AG04450 (cell line): ENCODE measurements around the gene SPNS3. TPM values are rescaled to one million over a fixed set of nuclear protein-coding genes. Genes with fewer than 3 reads are reported as not detected.

Source experiments
- CTCF ChIA-PET: fragments of 300-600, 350-600 bp; formaldehyde crosslinking; extraction: SDS; loops from one replicate; lab custom pipeline; 2022; ENCODE audit warnings: antibody characterized with exemption, inconsistent platforms; lab: Charles Lee
- POLR2A ChIA-PET: fragments of 350-600 bp; formaldehyde crosslinking; extraction: SDS; loops from one replicate; lab custom pipeline; 2021; ENCODE audit warnings: antibody characterized with exemption, inconsistent platforms; lab: Yijun Ruan, JAX
- DNase-seq: peaks from one replicate; pipeline ENCODE4 v3.0.0-alpha.2; 2011; ENCODE audit warnings: low read depth, low spot score
- H3K27ac ChIP-seq: one replicate; pipeline ENCODE4 v1.5.1; 2012; ENCODE audit warnings: low read depth, low read length, control low read depth
- H3K27me3 ChIP-seq: one replicate; pipeline ENCODE4 v1.6.0; 2012; ENCODE audit warnings: low read length; ENCODE audit not compliant: control insufficient read depth, insufficient read depth
- H3K4me3 ChIP-seq: 2 replicates; pipeline ENCODE4 v1.5.1; 2011; ENCODE audit warnings: mild to moderate bottlenecking, low read depth, low read length, control low read depth
- H3K9me3 ChIP-seq: 2 replicates; pipeline ENCODE4 v1.5.1; 2012; ENCODE audit warnings: low read length; ENCODE audit not compliant: control insufficient read depth, insufficient read depth
- polyA plus RNA-seq: library from polyadenylated mRNA; depleted of rRNA; stranded (reverse); fragments of >200 nt; gene quantifications from 2 replicates; pipeline ENCODE4 v1.2.3, GENCODE V29; 2011
- TF ChIP-seq, protein P1 (sequence below): IDR thresholded peaks from 2 replicates; pipeline ENCODE4 v1.5.1; 2011; ENCODE audit warnings: low read depth, low read length, control low read depth, inconsistent platforms

The SPNS3 gene
- polyA plus RNA-seq, 1 experiment, result not detected

DNA sequence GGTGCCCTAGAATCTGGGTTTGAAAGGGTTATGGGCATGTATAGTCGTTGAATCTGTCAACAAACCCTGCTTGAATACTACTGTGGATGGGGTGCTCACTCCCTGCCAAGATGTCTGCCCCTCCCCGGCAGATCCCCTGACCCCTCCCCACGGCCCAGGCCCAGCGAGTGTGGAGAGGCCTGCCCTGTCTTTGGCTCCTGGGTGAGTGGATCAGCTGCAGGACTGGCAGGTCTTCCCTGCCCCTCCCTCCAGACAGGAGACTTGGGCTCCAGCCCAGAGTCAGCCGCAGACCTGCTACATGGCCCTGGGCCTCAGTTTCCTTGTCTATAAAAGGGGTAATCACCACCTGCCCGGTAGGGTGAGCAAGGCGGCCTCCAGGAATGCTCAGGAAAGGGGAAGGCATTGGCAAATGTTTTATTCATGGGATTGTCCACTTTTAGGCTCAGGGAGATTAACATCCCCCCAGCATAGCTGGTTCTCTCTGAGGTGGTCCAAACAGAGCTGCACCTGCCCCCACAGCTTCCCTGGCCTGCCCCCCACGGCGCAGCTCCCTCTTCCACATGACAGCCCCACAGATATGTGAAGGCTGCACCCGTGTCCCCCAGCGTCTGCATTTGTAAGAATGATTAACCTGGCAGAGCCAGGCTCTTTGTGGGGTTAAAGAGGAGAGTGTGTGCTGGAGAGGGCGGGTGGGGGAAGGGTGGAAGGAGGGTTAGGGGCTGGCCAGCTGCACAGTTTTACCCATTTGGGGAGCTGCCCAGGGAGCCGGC lies 46.4 kb downstream of the SPNS3 start:
- no peak overlapping the region for H3K27ac ChIP-seq
- no peak overlapping the region for H3K4me3 ChIP-seq
- no peaks in the 10 kb centered on the region; the same call in 1 of the 2 replicates for H3K9me3 ChIP-seq
- TF ChIP-seq, protein P1, sequence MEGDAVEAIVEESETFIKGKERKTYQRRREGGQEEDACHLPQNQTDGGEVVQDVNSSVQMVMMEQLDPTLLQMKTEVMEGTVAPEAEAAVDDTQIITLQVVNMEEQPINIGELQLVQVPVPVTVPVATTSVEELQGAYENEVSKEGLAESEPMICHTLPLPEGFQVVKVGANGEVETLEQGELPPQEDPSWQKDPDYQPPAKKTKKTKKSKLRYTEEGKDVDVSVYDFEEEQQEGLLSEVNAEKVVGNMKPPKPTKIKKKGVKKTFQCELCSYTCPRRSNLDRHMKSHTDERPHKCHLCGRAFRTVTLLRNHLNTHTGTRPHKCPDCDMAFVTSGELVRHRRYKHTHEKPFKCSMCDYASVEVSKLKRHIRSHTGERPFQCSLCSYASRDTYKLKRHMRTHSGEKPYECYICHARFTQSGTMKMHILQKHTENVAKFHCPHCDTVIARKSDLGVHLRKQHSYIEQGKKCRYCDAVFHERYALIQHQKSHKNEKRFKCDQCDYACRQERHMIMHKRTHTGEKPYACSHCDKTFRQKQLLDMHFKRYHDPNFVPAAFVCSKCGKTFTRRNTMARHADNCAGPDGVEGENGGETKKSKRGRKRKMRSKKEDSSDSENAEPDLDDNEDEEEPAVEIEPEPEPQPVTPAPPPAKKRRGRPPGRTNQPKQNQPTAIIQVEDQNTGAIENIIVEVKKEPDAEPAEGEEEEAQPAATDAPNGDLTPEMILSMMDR, result no peak
- ChIA-PET CTCF (interaction anchor here (0.6 kb wide), 1 partner anchor 46 kb away, joined by 3 read pairs; no protein-coding TSS in a partner anchor), POLR2A (interaction anchor here (0.9 kb wide), 1 partner anchor 52 kb away, joined by 6 read pairs; no protein-coding TSS in a partner anchor)
- peaks cover 27% of the 10 kb centered on the region for H3K27me3 ChIP-seq
- DNase-seq, result no peak

- ChIA-PET POLR2A (interaction anchor here (0.9 kb wide), 1 partner anchor 51 kb away, joined by 6 read pairs; no protein-coding TSS in a partner anchor), CTCF (interaction anchor here (0.6 kb wide), 1 partner anchor 45 kb away, joined by 3 read pairs; no protein-coding TSS in a partner anchor)
- no peaks in the 10 kb centered on the region; the same call in 1 of the 2 replicates for H3K9me3 ChIP-seq
- TF ChIP-seq, protein P1, result no peak
- H3K27ac ChIP-seq, result no peak overlapping the region
- DNase-seq, result no peak
- H3K27me3 ChIP-seq, result peaks cover 26% of the 10 kb centered on the region
- no peak overlapping the region for H3K4me3 ChIP-seq
These were observed 47.5 kb downstream of the SPNS3 start for GRCh38 chr17:4480929-4481898.

DNA sequence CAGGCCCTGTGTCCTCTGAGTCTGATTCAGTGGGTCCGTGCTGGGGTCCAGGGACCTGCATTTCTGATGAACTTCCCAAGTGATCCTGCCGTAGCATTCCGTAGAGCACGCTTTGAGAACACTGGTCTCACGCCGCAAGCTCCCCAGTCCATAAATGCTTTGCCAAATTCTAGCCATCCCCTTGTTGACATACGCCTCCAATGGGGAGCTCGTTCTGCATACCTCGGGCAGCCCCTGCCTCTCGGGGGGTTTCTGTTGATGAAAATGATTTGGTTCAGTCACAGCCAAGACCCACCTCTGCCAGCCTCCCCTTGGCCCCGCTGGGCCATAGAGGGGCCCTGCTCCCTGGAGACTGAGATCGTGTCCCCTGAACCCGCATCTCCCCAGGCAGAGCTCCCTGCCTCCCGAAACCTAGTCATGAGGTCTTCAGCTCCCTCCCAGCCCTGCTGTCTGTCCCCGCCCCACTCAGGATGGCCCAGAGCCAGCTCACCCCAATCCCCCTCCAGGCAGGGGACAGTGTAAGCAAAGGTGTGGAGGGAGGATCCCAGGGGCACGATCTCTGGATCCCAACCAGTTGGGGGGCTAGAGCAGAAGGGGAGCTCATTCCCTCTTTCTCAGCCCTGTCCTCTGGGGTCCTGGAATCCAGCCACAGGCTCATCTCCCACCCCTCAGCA lies 48.7 kb downstream of the SPNS3 start:
- DNase-seq, result no peak
- ChIA-PET CTCF (no interaction called here), POLR2A (interaction anchor here (0.6 kb wide), 1 partner anchor 387 kb away, joined by 8 read pairs; no protein-coding TSS in a partner anchor)
- Histone ChIP-seq H3K9me3 (no peaks in the 10 kb centered on the region; the same call in 1 of the 2 replicates), H3K27ac (no peak overlapping the region), H3K27me3 (peaks cover 21% of the 10 kb centered on the region), H3K4me3 (no peak overlapping the region)
- TF ChIP-seq, protein P1, result no peak

DNA sequence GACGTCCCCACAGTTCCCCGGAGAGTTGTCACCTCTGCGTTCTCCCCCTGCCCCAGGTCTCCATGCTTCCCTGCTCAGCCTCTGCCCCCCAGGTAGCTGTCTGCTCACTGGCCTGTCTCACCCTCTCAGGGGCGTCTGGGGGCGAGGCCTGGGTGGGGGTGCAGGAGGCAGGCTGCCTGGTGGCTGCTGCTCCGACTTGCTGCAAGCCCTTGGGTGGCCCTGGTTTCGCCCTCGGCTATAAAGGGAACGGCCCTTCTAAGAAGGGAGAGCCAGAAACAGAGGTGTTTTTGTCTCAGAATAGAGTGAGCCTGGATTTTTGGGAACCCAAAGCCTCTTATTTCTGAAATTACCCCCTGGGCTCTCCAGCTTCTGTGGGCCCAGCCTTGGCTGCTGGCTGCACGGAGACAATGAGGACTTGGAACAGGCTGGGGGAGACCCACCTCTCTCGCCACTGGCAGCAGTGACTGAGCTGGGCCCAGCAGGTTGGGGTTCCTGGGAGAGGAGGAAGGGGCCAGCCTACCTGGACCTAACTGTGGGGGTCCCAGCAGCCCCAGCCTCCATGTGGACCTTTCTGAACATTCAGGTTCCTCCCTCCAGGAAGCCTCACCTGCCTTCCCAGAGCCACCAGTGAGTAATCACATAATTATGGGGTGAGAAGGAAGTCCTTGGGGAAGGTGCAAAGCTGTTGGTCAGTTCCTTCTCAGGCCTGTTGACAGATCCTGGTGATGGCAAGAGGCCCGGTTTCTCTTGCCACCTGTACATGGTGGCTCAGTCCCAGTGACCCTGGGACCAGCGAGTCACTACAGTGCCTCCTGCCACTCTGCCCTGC lies 49.5 kb downstream of the SPNS3 start:
- no peak overlapping the region for H3K4me3 ChIP-seq
- CTCF ChIA-PET, result no interaction called here
- DNase-seq, result no peak
- no peak overlapping the region for H3K27ac ChIP-seq
- peaks cover 21% of the 10 kb centered on the region for H3K27me3 ChIP-seq
- TF ChIP-seq, protein P1, result no peak
- no peaks in the 10 kb centered on the region; the same call in 1 of the 2 replicates for H3K9me3 ChIP-seq
- POLR2A ChIA-PET, result interaction anchor here (0.6 kb wide), 1 partner anchor 387 kb away, joined by 8 read pairs; no protein-coding TSS in a partner anchor
